Ishikawa (cell line): ENCODE measurements around the gene KLHL8.

Experiments used
- CEBPB ChIP-seq: IDR thresholded peaks from 2 replicates; pipeline ENCODE4 v1.6.1; 2012
- CREB1 ChIP-seq: IDR thresholded peaks from 2 replicates; pipeline ENCODE4 v1.6.1; 2012; ENCODE audit warnings: low read depth
- EGR1 ChIP-seq: IDR thresholded peaks from 2 replicates; pipeline ENCODE4 v1.6.1; 2012
- EP300 ChIP-seq: IDR thresholded peaks from 2 replicates; pipeline ENCODE4 v1.6.1; 2012; ENCODE audit warnings: borderline replicate concordance
- MAX ChIP-seq: IDR thresholded peaks from 2 replicates; pipeline ENCODE4 v1.6.1; 2012
- NFIC ChIP-seq: IDR thresholded peaks from 2 replicates; pipeline ENCODE4 v1.6.1; 2012
- RAD21 ChIP-seq: IDR thresholded peaks from 2 replicates; pipeline ENCODE4 v1.6.1; 2012; ENCODE audit warnings: low read depth
- REST ChIP-seq: IDR thresholded peaks from 2 replicates; pipeline ENCODE4 v1.6.1; 2012; ENCODE audit warnings: low read depth, mild to moderate bottlenecking
- TAF1 ChIP-seq: IDR thresholded peaks from 2 replicates; pipeline ENCODE4 v1.6.1; 2012; ENCODE audit warnings: low read depth, mild to moderate bottlenecking
- TCF12 ChIP-seq: IDR thresholded peaks from 2 replicates; pipeline ENCODE4 v1.6.1; 2012; ENCODE audit warnings: low read depth
- TEAD4 ChIP-seq: IDR thresholded peaks from 2 replicates; pipeline ENCODE4 v1.6.1; 2012
- USF1 ChIP-seq: IDR thresholded peaks from 2 replicates; pipeline ENCODE4 v1.6.1; 2012
- YY1 ChIP-seq: IDR thresholded peaks from 2 replicates; pipeline ENCODE4 v1.6.1; 2012; ENCODE audit warnings: low read depth
- ZBTB7A ChIP-seq: IDR thresholded peaks from 2 replicates; pipeline ENCODE4 v1.6.1; 2012; ENCODE audit warnings: low read depth

- no peak for TF ChIP-seq REST
- no peak for TF ChIP-seq EGR1
- no peak for TF ChIP-seq TAF1
- no peak for TF ChIP-seq ZBTB7A
- no peak for TF ChIP-seq CEBPB
- TF ChIP-seq MAX: no peak
- TF ChIP-seq YY1: no peak
- no peak for TF ChIP-seq TCF12
- no peak for TF ChIP-seq EP300
- no peak for TF ChIP-seq RAD21
- no peak for TF ChIP-seq TEAD4
- no peak for TF ChIP-seq USF1
- no peak for TF ChIP-seq NFIC
- TF ChIP-seq CREB1: no peak
Measured at GRCh38 chr4:87171944-87172343, 48.5 kb downstream of the KLHL8 start.
